GM13977 (cell line): Measurements from ENCODE around the gene TFIP11.

Experiments used
- DNase-seq: peaks from one replicate; pipeline ENCODE4 v3.0.0; 2012; ENCODE audit warnings: low spot score
- in situ Hi-C: fragments of 300-500 bp; cut with MboI; formaldehyde crosslinking; loops from one replicate; pipeline ENCODE4 v1.12.0; 2022; ENCODE audit warnings: low sequenced_read_pairs, low pct_unique_long_range_greater_than_20kb, mixed read lengths, inconsistent platforms; ENCODE audit not compliant: unreplicated experiment
- TF ChIP-seq, protein P1 (sequence below): IDR thresholded peaks from 2 replicates; pipeline ENCODE4 v1.5.1; 2012; ENCODE audit warnings: mild to moderate bottlenecking, control low read depth; ENCODE audit not compliant: insufficient read depth; ENCODE audit errors: extremely low read depth, missing control alignments

Gene TFIP11

DNA sequence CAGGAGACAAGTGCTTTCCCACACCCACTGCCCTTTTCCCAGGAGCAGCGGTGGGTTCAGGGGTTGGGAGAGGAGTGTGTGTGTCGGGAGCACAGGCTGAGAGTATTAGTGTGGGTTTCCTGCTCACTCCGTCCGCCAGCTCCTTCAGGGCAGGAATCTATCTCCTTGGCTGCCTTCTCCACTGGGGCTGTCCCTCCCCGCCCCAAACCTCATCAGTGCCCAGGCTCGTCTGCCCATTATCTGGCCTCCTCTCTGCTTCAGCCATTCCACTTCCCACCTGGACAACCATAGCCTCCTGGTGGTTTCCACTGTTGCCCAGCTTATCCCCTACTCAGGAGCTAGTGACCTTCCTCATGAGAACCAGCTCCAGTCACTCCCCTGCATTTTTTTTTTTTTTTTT is 63.3 kb downstream of the TFIP11 start:
- TF ChIP-seq, protein P1, sequence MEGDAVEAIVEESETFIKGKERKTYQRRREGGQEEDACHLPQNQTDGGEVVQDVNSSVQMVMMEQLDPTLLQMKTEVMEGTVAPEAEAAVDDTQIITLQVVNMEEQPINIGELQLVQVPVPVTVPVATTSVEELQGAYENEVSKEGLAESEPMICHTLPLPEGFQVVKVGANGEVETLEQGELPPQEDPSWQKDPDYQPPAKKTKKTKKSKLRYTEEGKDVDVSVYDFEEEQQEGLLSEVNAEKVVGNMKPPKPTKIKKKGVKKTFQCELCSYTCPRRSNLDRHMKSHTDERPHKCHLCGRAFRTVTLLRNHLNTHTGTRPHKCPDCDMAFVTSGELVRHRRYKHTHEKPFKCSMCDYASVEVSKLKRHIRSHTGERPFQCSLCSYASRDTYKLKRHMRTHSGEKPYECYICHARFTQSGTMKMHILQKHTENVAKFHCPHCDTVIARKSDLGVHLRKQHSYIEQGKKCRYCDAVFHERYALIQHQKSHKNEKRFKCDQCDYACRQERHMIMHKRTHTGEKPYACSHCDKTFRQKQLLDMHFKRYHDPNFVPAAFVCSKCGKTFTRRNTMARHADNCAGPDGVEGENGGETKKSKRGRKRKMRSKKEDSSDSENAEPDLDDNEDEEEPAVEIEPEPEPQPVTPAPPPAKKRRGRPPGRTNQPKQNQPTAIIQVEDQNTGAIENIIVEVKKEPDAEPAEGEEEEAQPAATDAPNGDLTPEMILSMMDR = no peak
- in situ Hi-C loops = no loop called here
- DNase-seq = no peak

DNA sequence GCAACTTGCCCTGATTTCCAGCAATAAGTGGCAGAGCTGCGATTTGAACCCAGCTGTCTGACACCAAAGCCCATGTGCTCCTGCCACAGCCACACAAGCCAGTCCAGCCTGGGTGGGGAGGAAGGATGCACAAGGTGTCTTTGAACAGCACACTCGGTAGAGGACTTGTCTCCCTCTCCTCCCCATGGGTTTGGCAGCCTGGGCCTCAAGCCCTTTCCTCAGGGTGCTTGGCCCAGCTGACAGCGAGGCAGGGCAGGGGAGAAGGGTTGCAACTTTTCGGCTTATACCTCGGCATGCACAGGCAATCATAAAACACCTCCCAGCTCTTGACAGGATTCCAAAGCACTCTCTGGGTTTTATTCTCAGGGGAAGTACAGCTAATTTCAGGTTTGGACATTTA is 63.9 kb downstream of the TFIP11 start:
- in situ Hi-C loops = no loop called here
- DNase-seq = no peak
- TF ChIP-seq, protein P1 = no peak

DNA sequence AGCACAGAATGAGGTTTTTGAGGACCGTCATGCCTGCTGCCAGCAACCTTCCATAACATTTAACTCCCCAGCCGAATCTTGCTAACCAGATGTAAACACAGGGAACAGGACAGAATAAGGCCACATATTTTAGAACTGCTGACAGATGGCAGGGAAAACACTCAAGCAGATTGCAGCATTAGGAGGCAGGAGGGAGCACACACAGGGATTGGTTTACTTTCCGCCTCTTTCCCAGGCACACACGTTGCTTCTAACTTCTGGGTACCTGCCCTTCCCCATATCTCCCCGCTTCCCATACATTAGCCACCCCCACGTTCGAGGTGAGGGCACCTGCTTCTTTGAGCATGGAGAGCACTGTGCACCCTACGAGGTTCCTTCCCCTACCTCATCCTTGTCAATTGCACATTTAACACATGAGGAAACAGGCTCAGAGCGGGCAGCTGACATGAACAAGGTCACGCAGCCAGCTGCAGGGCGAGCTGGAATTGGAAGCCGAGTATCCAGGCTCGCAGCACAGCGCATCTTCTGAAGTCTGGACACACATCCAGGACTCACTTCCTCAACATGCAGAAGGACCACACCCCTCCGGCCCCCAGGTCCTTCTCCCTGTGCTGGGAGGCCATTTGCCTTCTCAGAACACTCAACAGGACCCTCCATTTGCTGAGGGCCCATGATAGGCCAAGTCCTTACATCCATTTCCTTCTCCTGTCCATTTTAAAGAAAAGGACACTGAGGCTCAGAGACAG is 64.5 kb downstream of the TFIP11 start:
- in situ Hi-C loops = no loop called here
- DNase-seq = no peak
- TF ChIP-seq, protein P1 = no peak

DNA sequence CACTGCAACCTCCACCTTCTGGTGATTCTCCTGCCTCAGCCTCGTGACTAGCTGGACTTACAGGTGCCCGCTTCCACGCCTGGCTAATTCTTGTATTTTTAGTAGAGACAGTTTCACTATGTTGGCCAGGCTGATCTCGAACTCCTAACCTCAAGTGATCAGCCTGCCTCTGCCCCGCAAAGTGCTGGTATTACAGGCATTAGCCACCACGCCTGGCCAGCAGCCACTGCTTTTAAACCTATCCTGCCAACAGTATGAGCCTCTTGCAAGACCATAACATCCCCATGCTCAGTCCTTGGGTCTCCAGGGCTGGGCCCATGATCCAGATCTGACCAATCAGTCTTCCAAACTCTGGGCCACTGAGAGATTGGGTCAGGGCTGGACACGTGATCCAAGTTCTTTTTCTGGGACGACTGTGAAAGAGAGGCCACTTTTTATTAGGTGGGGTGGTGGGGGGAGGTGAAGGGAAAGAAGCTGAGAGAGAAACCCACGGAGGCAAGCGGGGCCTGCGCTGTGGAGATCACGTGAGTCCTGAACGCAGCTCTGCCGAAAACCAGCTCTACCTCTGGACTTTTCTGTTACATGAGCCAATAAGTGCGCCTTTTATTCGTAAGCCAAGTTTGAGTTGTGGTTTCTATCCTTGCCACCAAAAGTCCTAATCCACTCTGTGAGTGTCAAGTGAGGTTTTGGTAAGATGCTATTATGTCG is 65.3 kb downstream of the TFIP11 start:
- DNase-seq = no peak
- TF ChIP-seq, protein P1 = no peak
- in situ Hi-C loops = no loop called here

DNA sequence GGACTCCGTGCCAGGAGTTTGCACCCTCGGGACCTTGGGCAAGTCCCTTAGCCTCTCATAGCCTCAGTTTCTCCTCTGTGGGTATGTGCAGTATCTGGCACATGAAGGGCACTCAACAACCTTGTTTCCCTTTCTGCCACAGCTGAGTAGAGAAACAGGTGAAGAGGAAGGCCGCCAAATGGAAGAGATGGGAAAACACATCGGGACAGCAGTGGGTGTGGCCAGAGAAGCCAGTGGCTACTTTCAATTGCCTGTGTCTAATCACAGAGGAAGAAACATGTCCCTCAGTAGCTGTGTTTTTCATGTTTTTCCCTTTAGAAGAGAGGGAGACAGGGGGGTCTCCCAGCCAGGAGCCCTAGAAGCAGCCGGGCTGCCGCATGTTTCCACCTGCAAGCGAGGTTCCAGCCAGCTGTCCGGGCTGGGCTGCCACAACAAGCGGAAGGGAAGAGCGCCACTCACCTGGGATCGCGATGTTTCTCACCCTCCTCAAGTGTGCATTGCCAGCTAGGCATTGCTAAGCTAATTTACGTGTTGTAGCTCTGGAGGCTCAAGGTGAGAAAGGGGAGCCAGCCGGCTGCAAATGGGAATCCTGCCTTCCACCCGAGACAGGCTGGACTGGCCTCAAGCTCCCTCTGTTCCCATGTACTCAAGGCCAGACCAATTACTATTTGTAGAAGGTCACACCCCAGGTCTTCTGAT is 66.5 kb downstream of the TFIP11 start:
- in situ Hi-C loops = no loop called here
- TF ChIP-seq, protein P1 = no peak
- no peak for DNase-seq

DNA sequence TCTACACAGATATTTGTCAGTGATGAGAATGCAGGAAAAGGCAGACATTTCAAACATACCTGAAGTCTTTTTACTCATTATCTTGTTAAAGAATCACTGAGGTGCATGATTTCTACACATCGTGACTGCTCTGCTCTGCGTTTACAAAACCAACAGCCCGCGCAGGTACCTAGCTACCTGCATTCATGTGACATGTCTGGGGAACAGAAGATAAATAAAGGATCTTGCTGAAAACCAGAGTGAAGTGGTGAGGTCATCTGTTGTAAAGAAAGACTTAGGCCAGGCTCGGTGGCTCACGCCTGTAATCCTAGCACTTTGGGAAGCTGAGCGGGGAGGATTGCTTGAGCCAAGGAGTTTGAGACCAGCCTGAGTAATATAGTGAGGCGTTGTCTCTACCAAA is 67.5 kb downstream of the TFIP11 start:
- in situ Hi-C loops = no loop called here
- DNase-seq = no peak
- TF ChIP-seq, protein P1 = no peak
